GM12878 (cell line): ENCODE results near the gene THSD4. TPM values are rescaled to one million over a fixed set of nuclear protein-coding genes. Genes with fewer than 3 reads are reported as not detected.

Source experiments
- ATAC-seq: fragments of 200-7000 bp; cut with Tn5 transposase; 3 replicates; pipeline ENCODE4 v1.9.1; 2020; ENCODE audit warnings: mild to moderate bottlenecking, moderate library complexity
- BruUV-seq: library from RNA; stranded (reverse); fragments of 400-500 nt; replicated peaks from 2 replicates; lab custom pipeline; 2021; lab: Mats Ljungman, UMichigan
- CTCF ChIA-PET: fragments of 300-600 bp; sonication (Branson Sonifier 250); formaldehyde crosslinking; extraction: SDS; loops from one replicate; lab custom pipeline; 2021; ENCODE audit warnings: inconsistent platforms; lab: Yijun Ruan, JAX
- POLR2A ChIA-PET: fragments of 350-600 bp; formaldehyde crosslinking; extraction: SDS; loops from one replicate; lab custom pipeline; 2021; ENCODE audit warnings: inconsistent platforms; lab: Charles Lee
- RAD21 ChIA-PET: fragments of 300-600 bp; sonication (Branson Sonifier 250); formaldehyde crosslinking; loops from one replicate; lab custom pipeline; 2023; ENCODE audit warnings: antibody characterized with exemption; ENCODE audit not compliant: unreplicated experiment; lab: Charles Lee
- SMC1A ChIA-PET: fragments of 300-600 bp; sonication (Branson Sonifier 250); formaldehyde crosslinking; loops from one replicate; lab custom pipeline; 2023; ENCODE audit not compliant: unreplicated experiment, uncharacterized antibody; lab: Charles Lee
- DNase-seq: peaks from one replicate; pipeline ENCODE4 v3.0.0-alpha.2; 2011; ENCODE audit warnings: low read depth, low spot score
- FAIRE-seq: peaks from 3 replicates; lab custom pipeline; 2011; peaks lifted over from hg19 to GRCh38; lab: Jason Lieb, UNC
- H2AFZ ChIP-seq: 2 replicates; pipeline ENCODE4 v1.6.0; 2011; ENCODE audit warnings: low read depth, low read length, control low read depth; ENCODE audit not compliant: control insufficient read depth
- H3K27ac ChIP-seq: 2 replicates; pipeline ENCODE4 v1.5.1; 2011; ENCODE audit warnings: control low read depth; ENCODE audit not compliant: control insufficient read depth, insufficient read depth
- H3K27me3 ChIP-seq, 2 experiments: replicated peaks in 1 of 2; 2 replicates each; pipeline versions ENCODE4 v1.6.0 to v1.6.1; 2011; ENCODE audit warnings: low read length in 1 of 2; ENCODE audit not compliant: control insufficient read depth in 2 of 2, insufficient read depth in 2 of 2
- H3K36me3 ChIP-seq, 2 experiments: 2 replicates each; pipeline ENCODE4 v1.5.1; 2011; ENCODE audit warnings: low read length in 1 of 2; ENCODE audit not compliant: control insufficient read depth in 2 of 2, insufficient read depth in 2 of 2
- H3K4me1 ChIP-seq: 2 replicates; pipeline ENCODE4 v1.6.1; 2011; ENCODE audit warnings: mild to moderate bottlenecking, low read length, moderate library complexity, mixed read lengths; ENCODE audit not compliant: control insufficient read depth, insufficient read depth
- H3K4me2 ChIP-seq: 2 replicates; pipeline ENCODE4 v1.6.0; 2011; ENCODE audit warnings: control low read depth; ENCODE audit not compliant: control insufficient read depth, insufficient read depth
- H3K4me3 ChIP-seq: fragments of 200-600 bp; sonication (generic); 2 replicates; pipeline ENCODE4 v1.5.1; 2016
- H3K79me2 ChIP-seq: 2 replicates; pipeline ENCODE4 v1.6.0; 2011; ENCODE audit warnings: low read length; ENCODE audit not compliant: control insufficient read depth, insufficient read depth
- H3K9ac ChIP-seq: 2 replicates; pipeline ENCODE4 v1.8.0; 2011; ENCODE audit warnings: low read length, control low read depth, mixed read lengths; ENCODE audit not compliant: control insufficient read depth, insufficient read depth
- H3K9me3 ChIP-seq: replicated peaks from 3 replicates; pipeline ENCODE4 v1.5.1; 2011; ENCODE audit warnings: mild to moderate bottlenecking, low read length; ENCODE audit not compliant: control insufficient read depth, insufficient read depth
- H4K20me1 ChIP-seq: 2 replicates; pipeline ENCODE4 v1.6.0; 2011; ENCODE audit not compliant: control insufficient read depth, insufficient read depth
- ATF2 ChIP-seq: IDR thresholded peaks from 2 replicates; pipeline ENCODE4 v1.6.1; 2012; ENCODE audit warnings: low read length, inconsistent platforms
- BCL3 ChIP-seq: IDR thresholded peaks from 2 replicates; pipeline ENCODE4 v1.6.1; 2011; ENCODE audit warnings: borderline replicate concordance, low read depth, mild to moderate bottlenecking, moderate library complexity, low read length; ENCODE audit not compliant: insufficient read depth, poor library complexity, severe bottlenecking
- BCLAF1 ChIP-seq: fragments of 450-650 bp; IDR thresholded peaks from 2 replicates; pipeline ENCODE4 v1.6.1; 2017; ENCODE audit warnings: antibody characterized with exemption, mild to moderate bottlenecking, moderate library complexity
- CREB1 ChIP-seq: IDR thresholded peaks from 2 replicates; pipeline ENCODE4 v1.6.1; 2012; ENCODE audit warnings: low read depth, mild to moderate bottlenecking, inconsistent platforms
- POU2F2 ChIP-seq: IDR thresholded peaks from 3 replicates; pipeline ENCODE4 v1.6.1; 2011; ENCODE audit warnings: low read depth, mild to moderate bottlenecking, low read length, borderline replicate concordance
- SIN3A ChIP-seq: IDR thresholded peaks from 2 replicates; pipeline ENCODE4 v1.6.1; 2012; ENCODE audit warnings: low read depth, low read length, improper control_type of control experiment
- SP1 ChIP-seq: IDR thresholded peaks from one replicate; pipeline ENCODE4 v1.6.1; 2011; ENCODE audit warnings: low read depth, low read length
- YY1 ChIP-seq: IDR thresholded peaks from 2 replicates; pipeline ENCODE4 v1.6.1; 2011; ENCODE audit warnings: low read depth, mild to moderate bottlenecking, low read length
- ZNF207 ChIP-seq: fragments of 450-650 bp; IDR thresholded peaks from 2 replicates; pipeline ENCODE4 v1.6.1; 2014; ENCODE audit warnings: antibody characterized with exemption, mild to moderate bottlenecking, borderline replicate concordance
- WGBS: methylation state at CpG from one replicate; pipeline ENCODE4 v1.1.6; 2016; ENCODE audit warnings: low lambda C conversion rate; ENCODE audit not compliant: insufficient replicate concordance, insufficient coverage; ENCODE audit errors: missing lambda C conversion rate; 5-methylcytosine and 5-hydroxymethylcytosine counted together
- in situ Hi-C: fragments of 300-500 bp; cut with MboI; formaldehyde crosslinking; loops from 9 replicates; pipeline ENCODE4 v1.14.3; 2018; ENCODE audit warnings: mixed read lengths
- intact Hi-C: fragments of 100-400 bp; cut with micrococcal nuclease; formaldehyde crosslinking; loops from one replicate; pipeline ENCODE4 v1.14.2; 2022; ENCODE audit not compliant: unreplicated experiment
- polyA plus RNA-seq, 11 experiments: library from polyadenylated mRNA; depleted of rRNA in 4 of 11; unstranded in 6 of 11; stranded (reverse) in 5 of 11; fragments of >200 nt; fragmentation: Nextera tagmentation in 4 of 11; fragmentation: Illumina TruSeq in 1 of 11; extraction: Ambion mirVana in 4 of 11; extraction: Trizol in 1 of 11; gene quantifications; 1 replicate in 1 of 11; 2 replicates in 10 of 11; pipeline versions ENCODE4 v1.2.1 to v1.2.3, GENCODE V29; 2011 to 2016; ENCODE audit warnings: inconsistent platforms in 2 of 11, missing spikeins in 2 of 11, low read depth in 1 of 11
- total RNA-seq, 4 experiments: library from RNA; depleted of rRNA in 3 of 4; stranded (reverse); fragments of >200 nt in 3 of 4; fragmentation: Illumina TruSeq in 1 of 4; extraction: Trizol in 1 of 4; gene quantifications; 2 replicates each; pipeline versions ENCODE4 v1.2.1 to v1.2.3, GENCODE V29; 2013 to 2021

THSD4 gene
- total and polyA plus RNA-seq, 10 of the 15 experiments (the other 5 are each of a cell fraction or from before 2014, with no cell fraction given) = 0.04 to 0.13 (median 0.05) TPM; not detected in 7

- no peak overlapping the region for H3K9ac ChIP-seq
- in situ Hi-C loops = loop anchor here (10.0 kb wide), 2 partner anchors 350 to 700 kb away; no protein-coding TSS in a partner anchor
- RAD21 ChIA-PET = no interaction called here
Measured at GRCh38 chr15:71454462-71454996, 339.3 kb downstream of the THSD4 start.

GRCh38 chr15:71455107-71455506 lies 339.8 kb downstream of the THSD4 start:
- ChIA-PET RAD21 (no interaction called here), CTCF (no interaction called here), POLR2A (no interaction called here), SMC1A (no interaction called here)
- DNase-seq (no peak), FAIRE-seq (no peak), ATAC-seq (no peak)
- Histone ChIP-seq H2AFZ (no peak overlapping the region), H3K4me2 (no peak overlapping the region), H4K20me1 (no peaks in the 10 kb centered on the region), H3K9ac (no peak overlapping the region), H3K4me1 (no peaks in the 10 kb centered on the region), H3K27ac (no peak overlapping the region), H3K79me2 (no peaks in the 10 kb centered on the region), H3K36me3 (no peaks in the 10 kb centered on the region), H3K9me3 (no peaks in the 10 kb centered on the region), H3K27me3 (peaks cover 0 to 4% of the 10 kb centered on the region in 2 experiments; a peak in 1 of 4 replicates), H3K4me3 (no peak overlapping the region)
- TF ChIP-seq SIN3A (no peak), ATF2 (no peak), CREB1 (no peak), BCL3 (no peak), YY1 (no peak), BCLAF1 (no peak), POU2F2 (no peak), SP1 (no peak)
- intact Hi-C loops = no loop called here
- no TSS peak for BruUV-seq
- WGBS = 15% methylated on average over 3 of the region's 3 CpGs
- in situ Hi-C loops = loop anchor here (10.0 kb wide), 2 partner anchors 350 to 700 kb away; no protein-coding TSS in a partner anchor

More at GRCh38 chr15:71454462-71454996, 339.3 kb downstream of the THSD4 start:
- H3K27me3 ChIP-seq = 0 out of 4 replicates have a peak, but pooled peaks cover 0 to 4% of the 10 kb centered on the region in 2 experiments
- no peak overlapping the region for H3K27ac ChIP-seq
- BruUV-seq = no TSS peak
- no peak for DNase-seq
- H4K20me1 ChIP-seq = no peaks in the 10 kb centered on the region
- H3K4me1 ChIP-seq = no peaks in the 10 kb centered on the region
- no peaks in the 10 kb centered on the region for H3K36me3 ChIP-seq
- H3K4me2 ChIP-seq = no peak overlapping the region
- no peak for FAIRE-seq
- CTCF ChIA-PET = no interaction called here
- no peaks in the 10 kb centered on the region for H3K9me3 ChIP-seq
- SMC1A ChIA-PET = no interaction called here
- 70% methylated on average over 6 of the region's 6 CpGs for WGBS
- H3K4me3 ChIP-seq = no peak overlapping the region
- intact Hi-C loops = no loop called here
- no peak for TF ChIP-seq ZNF207
- no peaks in the 10 kb centered on the region for H3K79me2 ChIP-seq
- no peak overlapping the region for H2AFZ ChIP-seq
- ATAC-seq = no peak
- POLR2A ChIA-PET = no interaction called here
